ENCODE data around the gene C3AR1.
"Not testable (repeated sequence)": the region's sequence is repeated elsewhere in the genome, so short reads cannot be mapped to it uniquely, and the experiment has no call there.

Gene C3AR1

GRCh38 chr12:8065991-8066594 is at the start of gene C3AR1:
TSS of gene C3AR1 (minus strand) at chr12:8066359. CDS start at chr12:8060185, 6,174 bp downstream.
- DNase-seq = peak in 1 of 51 donors; percentile 23

DNA sequence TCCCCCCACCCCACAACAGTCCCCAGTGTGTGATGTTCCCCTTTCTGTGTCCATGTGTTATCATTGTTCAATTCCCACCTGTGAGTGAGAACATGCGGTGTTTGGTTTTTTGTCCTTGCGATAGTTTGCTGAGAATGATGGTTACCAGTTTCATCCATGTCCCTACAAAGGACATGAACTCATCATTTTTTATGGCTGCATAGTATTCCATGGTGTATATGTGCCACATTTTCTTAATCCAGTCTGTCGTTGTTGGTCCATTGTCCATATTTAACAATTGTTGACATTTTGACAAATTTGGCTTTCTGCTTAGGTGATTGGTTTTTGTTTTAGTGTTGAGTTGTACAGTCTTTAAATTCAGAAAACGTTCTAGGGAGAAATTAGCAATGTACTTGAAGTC is 47.0 kb upstream of the C3AR1 start:
- DNase-seq = not testable (repeated sequence)

DNA sequence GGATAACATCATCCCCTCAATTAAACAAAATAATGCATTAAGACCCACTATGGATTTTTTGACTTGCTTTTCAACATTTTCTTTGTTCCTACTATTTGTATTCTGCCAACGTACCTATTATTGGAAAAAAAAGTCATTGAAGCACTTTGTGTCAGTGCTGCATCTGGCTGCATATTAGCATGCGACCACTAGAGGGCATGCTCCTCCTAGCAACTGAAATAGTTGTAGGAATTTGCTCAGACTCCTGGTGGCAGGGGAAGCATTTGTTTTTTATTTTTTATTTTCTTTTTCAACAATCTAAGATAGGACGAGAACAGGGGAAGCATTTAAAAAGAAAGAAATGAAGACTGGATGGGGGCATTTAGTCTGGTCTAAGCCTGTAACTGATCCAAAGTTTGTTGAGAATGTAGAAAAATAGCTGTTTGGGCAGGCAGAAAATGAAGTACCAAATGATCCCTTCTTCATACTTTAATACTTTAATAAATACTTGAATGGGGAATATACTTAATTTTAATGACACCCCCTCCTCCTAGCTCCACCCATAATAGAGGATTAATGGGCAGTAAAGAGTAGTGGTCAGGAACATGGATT is 42.7 kb upstream of the C3AR1 start:
- peak in 46 of 51 donors; percentile 1 to 84 (median 54) for DNase-seq

- no peak for DNase-seq
These were observed 33.1 kb upstream of the C3AR1 start for GRCh38 chr12:8099235-8099634.

DNA sequence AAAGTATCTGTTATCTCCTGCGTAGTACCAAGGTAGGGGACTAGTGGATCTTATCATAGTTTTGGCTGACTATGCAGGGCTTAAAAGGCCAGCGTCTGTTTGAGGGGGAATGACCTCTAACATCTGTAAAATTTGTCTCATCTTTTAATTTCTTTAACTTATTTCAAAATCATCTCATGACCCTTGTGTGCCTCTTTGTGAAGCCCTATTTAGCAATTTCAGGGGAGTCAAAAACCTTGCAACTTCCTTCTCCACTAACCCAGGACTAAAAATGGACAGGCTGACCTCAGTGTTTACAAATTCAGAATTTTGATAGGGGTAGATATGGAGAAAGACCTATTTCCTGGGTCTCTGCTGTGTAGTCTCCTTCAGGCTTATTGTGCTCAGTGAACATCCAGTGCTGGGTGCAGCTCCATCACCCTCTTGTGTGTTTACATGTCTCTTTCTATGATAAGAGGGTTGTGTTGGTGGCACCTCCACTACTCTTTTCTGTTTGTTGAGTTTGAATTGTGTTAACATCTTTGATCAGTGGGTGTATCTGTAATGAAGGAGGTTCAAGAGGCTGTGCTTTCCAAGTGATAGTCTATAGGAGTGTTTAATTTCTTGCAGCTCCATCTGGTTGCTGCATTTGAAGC is 30.2 kb upstream of the C3AR1 start:
- DNase-seq = no peak

GRCh38 chr12:8093291-8093690 is 27.1 kb upstream of the C3AR1 start:
- no peak for DNase-seq

- DNase-seq = no peak
These were observed 23.6 kb upstream of the C3AR1 start for GRCh38 chr12:8089716-8090115.

GRCh38 chr12:8089277-8089676 is 23.1 kb upstream of the C3AR1 start:
- not testable (repeated sequence) for DNase-seq

DNA sequence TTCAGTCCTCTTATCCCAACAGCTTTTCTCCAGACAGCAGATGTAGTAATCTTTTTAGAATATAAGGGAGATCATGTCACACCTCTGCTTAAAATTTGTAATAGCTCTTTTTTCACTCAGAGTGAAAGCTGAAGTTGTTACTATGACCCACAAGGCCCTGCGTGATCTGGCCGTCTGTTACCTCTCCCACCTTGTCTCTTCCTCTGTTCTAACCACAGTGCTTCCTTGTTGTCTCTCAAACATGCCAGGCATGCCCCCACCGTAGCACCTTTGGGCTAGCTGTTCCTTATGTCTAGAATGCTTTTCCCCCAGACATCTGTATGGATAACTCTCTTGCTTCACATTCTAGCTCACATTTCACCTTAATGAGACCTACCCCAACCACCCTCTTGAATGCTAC is 22.4 kb upstream of the C3AR1 start:
- DNase-seq = no peak

GRCh38 chr12:8087666-8088065 is 21.5 kb upstream of the C3AR1 start:
- no peak for DNase-seq

GRCh38 chr12:8084351-8084750 is 18.2 kb upstream of the C3AR1 start:
- not testable (repeated sequence) for DNase-seq

- DNase-seq = no peak
These were observed 16.6 kb upstream of the C3AR1 start for GRCh38 chr12:8082808-8083100.

DNA sequence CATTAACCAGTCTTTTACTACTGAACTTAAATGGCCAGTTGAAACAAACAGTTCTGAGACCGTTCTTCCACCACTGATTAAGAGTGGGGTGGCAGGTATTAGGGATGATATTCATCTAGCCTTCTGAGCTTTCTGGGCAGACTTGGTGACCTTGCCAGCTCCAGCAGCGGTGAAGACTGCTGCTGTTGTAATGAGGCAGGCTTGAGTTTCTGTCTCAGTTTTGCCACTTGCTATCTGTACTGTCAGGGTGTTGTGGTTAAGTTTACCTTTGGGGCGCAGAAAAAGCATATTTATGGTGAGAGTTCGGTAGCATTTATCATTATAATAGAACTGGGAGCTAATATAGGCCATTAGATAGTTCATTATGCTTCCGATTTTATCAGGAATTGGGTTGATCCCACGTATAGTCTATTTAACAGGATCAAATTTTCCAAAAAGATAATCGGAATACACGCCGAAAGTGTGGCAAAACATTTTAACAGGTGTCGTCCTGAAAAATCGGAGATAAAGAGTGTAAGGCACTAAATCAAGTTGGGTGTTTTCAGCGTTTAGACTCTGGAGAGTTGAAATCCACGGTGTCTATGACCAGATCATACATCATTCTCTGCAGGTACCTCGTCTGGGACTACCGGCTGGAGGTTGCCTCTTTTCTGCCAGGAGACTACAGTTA is 15.2 kb upstream of the C3AR1 start:
- peak in 8 of 51 donors; percentile 2 to 74 (median 10) for DNase-seq

DNA sequence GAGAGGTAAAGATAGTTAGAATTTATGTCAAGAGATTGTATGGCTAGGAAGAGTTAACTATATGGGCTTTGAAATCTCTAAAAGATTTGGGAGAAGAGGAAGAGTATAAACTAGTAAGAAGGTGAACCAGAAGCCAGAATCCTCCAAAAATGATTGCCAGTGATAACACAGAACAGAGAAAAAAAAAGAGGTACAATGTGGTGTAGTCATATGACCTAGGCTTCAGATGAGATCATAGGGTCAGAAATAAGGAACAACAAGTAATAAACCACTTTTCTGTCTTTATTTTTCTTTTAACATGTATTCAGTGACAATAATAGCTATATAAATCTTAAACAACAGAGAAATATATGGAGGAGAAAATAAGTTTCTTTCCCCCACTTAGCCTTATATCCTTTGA is 14.0 kb upstream of the C3AR1 start:
- DNase-seq = no peak

DNA sequence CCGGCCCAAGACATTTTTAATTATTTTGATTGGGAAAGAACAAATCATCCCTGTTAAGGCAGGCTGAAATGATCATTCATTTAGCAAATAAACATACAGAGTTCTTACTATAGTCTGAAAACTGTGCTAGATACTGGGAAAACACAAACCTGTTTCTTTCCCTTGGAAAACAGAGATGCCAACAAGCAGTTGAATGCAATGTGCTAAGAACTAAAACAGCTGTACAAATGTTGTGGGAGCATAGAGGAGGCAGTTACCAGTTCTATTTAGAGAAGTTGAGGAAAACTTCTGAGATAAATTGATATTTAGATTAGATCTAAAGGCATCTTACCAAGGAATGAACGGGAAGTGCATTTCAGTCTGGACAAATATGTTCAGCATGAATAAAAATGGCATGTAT is 12.8 kb upstream of the C3AR1 start:
- no peak for DNase-seq

- DNase-seq = peak in 12 of 51 donors; percentile 1 to 20 (median 7)
These were observed 12.2 kb upstream of the C3AR1 start for GRCh38 chr12:8078398-8078797.

- DNase-seq = no peak
These were observed 11.0 kb upstream of the C3AR1 start for GRCh38 chr12:8077207-8077606.

DNA sequence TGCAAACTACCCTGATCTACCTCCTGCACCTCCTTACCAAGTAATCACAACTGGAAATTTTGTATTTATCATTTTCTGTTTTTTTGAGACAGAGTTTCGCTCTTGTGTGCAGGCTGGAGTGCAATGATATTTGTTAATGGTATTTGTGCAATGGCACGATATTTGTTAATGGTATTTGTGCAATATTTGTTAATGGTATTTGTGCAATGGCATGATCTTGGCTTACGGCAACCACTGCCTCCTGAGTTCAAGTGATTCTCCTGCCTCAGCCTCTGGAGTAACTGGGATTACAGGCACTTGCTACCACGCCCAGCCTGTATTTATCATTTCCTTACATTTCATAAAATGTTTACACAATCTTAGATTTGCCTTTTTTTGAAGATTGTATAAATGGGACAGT is 10.2 kb upstream of the C3AR1 start:
- no peak for DNase-seq

DNA sequence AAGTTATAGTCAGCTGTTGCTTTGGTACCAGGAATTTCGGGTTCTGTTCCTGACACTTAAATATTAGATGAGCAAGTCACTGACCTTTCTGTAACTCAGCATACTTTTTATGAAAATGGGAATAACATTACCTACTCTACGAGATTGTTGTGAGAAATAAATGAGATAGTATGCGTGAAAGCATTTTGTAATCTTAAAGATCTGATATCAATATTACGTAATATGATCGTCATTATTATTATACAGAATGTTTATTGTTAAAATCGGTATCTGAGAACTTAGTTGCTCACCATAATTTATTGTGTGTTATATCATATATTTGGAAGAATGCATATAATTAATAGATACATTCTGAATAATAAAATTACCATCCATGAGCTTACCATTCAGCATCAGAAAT is 9.8 kb upstream of the C3AR1 start:
- DNase-seq = no peak

DNA sequence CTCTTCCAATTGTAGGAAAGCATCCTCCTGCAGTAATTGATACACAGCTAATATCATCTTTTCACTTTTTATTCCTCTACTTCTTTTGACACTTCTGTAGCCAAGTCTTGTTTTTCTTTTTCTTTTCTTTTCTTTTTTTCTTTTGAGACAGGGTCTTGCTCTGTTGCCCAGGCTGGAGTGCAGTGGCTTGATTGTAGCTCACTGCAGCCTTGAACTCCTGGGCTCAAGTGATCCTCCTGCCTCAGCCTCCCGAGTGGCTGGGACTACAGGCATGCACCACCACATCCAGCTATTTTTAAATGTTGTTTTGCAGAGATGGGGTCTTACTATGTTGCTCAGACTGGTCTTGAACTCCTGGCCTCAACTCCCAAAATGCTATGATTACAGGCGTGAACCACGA is 5.7 kb upstream of the C3AR1 start:
- not testable (repeated sequence) for DNase-seq

DNA sequence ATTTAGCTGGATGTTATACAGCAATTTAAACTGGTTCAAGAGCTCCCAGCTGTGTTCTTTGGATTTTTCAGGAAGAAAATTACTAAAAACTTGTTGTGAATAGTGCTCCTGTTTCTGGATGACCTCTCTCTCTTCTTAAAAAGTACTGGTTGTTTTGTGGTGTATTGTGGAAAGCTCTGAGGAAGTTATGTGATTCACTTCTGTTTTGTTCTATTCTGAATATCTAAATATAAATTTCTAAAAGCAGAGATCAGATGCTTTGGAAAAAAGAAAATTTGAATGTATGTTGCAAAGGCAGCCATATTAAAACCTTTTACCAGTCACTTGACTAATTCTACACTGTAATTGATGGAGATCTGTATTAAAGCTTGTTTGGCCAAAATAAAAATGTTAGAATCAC is 3.4 kb upstream of the C3AR1 start:
- DNase-seq = no peak

GRCh38 chr12:8064131-8064530 is 2.0 kb downstream of the C3AR1 start:
- DNase-seq = no peak

GRCh38 chr12:8058506-8058905 is 7.7 kb downstream of the C3AR1 start:
- no peak for DNase-seq
